ENCODE results near the gene TCF4.

The TCF4 gene

DNA sequence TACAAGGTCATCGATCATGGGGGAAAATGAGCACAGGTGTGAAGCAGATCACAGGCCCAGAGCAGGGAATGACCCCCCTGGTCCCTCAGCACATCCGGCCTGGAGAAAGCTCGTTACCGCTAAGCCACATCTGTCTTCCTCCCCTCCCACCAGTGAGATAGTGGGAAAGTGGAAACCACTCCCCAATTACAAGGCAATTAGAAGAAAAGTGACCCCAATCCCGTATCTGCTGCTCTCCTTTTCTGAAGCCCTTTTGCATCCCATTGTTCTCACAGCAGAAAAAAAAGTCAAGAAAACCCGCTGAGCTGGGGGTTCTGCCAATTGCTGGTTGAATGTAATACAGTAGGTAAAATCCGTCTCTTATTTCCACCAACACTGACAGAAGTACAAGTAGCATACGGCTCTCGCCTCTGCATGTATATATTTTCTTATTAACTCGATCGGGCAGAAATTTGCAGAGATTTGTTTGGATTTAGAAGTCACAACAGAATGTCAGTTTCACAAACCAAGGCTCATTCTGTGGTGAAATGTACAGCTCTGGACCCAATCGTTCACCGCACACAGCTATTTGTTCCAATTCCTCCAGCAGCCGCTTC lies 287.0 kb downstream of the TCF4 start:
- Histone ChIP-seq H3K4me2 (ENCODE audit: low read depth, low read length, poor library complexity, severe bottlenecking) (no peak overlapping the region), H3K9me2 (replicated peaks; ENCODE audit: low read depth, low read length) (no peaks in the 10 kb centered on the region), H2AFZ (ENCODE audit: low read length) (no peak overlapping the region), H3K9me3 (ENCODE audit: insufficient read depth, low read depth, low read length) (no peaks in the 10 kb centered on the region), H3K27me3 (ENCODE audit: insufficient read depth, low read length, poor library complexity, severe bottlenecking) (no peaks in the 10 kb centered on the region), H3K36me3 (ENCODE audit: insufficient read depth, low read length) (no peaks in the 10 kb centered on the region), H3K9ac (ENCODE audit: low read depth, low read length, poor library complexity, severe bottlenecking) (no peak overlapping the region), H3K4me3 (ENCODE audit: low read length, poor library complexity, severe bottlenecking) (no peak overlapping the region), H4K20me1 (ENCODE audit: insufficient read depth, low read length, poor library complexity, severe bottlenecking) (no peaks in the 10 kb centered on the region), H3K4me1 (ENCODE audit: insufficient read depth, low read length, poor library complexity, severe bottlenecking) (peaks cover 3% of the 10 kb centered on the region), H3F3A (ENCODE audit: low read depth) (no peaks in the 10 kb centered on the region), H3K79me2 (ENCODE audit: insufficient read depth, low read length) (no peaks in the 10 kb centered on the region)
- no peak for TF ChIP-seq EZH2phosphoT487 (IDR thresholded peaks at IDR 0.05; ENCODE audit: borderline replicate concordance)
- TF ChIP-seq, protein P1, sequence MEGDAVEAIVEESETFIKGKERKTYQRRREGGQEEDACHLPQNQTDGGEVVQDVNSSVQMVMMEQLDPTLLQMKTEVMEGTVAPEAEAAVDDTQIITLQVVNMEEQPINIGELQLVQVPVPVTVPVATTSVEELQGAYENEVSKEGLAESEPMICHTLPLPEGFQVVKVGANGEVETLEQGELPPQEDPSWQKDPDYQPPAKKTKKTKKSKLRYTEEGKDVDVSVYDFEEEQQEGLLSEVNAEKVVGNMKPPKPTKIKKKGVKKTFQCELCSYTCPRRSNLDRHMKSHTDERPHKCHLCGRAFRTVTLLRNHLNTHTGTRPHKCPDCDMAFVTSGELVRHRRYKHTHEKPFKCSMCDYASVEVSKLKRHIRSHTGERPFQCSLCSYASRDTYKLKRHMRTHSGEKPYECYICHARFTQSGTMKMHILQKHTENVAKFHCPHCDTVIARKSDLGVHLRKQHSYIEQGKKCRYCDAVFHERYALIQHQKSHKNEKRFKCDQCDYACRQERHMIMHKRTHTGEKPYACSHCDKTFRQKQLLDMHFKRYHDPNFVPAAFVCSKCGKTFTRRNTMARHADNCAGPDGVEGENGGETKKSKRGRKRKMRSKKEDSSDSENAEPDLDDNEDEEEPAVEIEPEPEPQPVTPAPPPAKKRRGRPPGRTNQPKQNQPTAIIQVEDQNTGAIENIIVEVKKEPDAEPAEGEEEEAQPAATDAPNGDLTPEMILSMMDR (conservative IDR thresholded peaks at IDR 0.05; ENCODE audit: low read length), result no peak

DNA sequence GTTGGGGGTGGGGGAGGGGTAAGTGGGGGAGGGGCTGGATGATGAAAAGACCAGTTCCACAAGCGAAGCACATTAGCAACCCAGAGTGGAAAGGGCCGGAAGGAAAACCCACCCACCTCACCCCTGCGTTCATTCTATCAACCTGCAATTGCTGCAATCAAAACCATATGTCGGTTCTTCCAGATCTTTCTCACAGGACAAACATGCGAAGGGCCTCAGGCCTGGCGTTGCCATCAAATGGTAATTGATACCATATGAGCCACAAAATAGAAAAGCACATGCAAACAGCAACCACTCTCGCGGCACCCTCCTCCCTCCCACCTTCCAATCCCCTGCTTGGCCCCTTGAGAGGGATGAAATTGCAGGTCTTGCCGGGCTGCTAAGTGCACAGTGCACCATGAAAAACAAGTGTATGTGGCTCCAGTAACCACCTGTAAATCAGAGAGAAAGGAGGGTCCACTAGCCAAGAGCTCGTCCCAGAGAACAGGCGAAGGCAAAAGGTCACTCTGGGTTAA lies 287.5 kb downstream of the TCF4 start:
- Histone ChIP-seq H3F3A (ENCODE audit: low read depth) (no peaks in the 10 kb centered on the region), H3K9me2 (replicated peaks; ENCODE audit: low read depth, low read length) (no peaks in the 10 kb centered on the region), H3K27me3 (ENCODE audit: insufficient read depth, low read length, poor library complexity, severe bottlenecking) (no peaks in the 10 kb centered on the region), H2AFZ (ENCODE audit: low read length) (no peak overlapping the region), H3K4me2 (ENCODE audit: low read depth, low read length, poor library complexity, severe bottlenecking) (no peak overlapping the region), H3K9ac (ENCODE audit: low read depth, low read length, poor library complexity, severe bottlenecking) (no peak overlapping the region), H3K36me3 (ENCODE audit: insufficient read depth, low read length) (no peaks in the 10 kb centered on the region), H3K4me1 (ENCODE audit: insufficient read depth, low read length, poor library complexity, severe bottlenecking) (peaks cover 3% of the 10 kb centered on the region), H3K9me3 (ENCODE audit: insufficient read depth, low read depth, low read length) (no peaks in the 10 kb centered on the region), H3K79me2 (ENCODE audit: insufficient read depth, low read length) (no peaks in the 10 kb centered on the region), H3K4me3 (ENCODE audit: low read length, poor library complexity, severe bottlenecking) (no peak overlapping the region), H4K20me1 (ENCODE audit: insufficient read depth, low read length, poor library complexity, severe bottlenecking) (no peaks in the 10 kb centered on the region)
- no peak for TF ChIP-seq EZH2phosphoT487 (IDR thresholded peaks at IDR 0.05; ENCODE audit: borderline replicate concordance)
- TF ChIP-seq, protein P1 (conservative IDR thresholded peaks at IDR 0.05; ENCODE audit: low read length), result no peak

DNA sequence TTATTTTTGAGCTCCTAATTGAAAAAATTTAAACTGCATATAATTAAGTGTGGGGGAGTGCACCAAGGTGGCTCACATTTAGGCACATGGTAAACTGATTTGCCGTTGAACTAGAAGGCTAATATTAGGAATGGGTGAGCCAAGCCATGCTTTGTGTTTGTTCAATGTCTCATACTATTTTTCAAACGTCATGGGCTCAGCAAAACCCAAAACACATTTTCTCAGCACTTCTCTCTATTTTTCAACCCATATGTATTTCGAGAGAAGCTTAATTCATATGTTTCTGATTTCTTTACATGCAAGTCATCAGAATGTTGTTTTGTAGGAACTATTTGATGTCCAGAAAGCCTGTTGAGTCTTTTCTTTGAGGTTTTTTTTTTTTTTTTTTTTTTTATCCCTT lies 291.2 kb downstream of the TCF4 start:
- Histone ChIP-seq H3K79me2 (ENCODE audit: insufficient read depth, low read length) (no peaks in the 10 kb centered on the region), H3K4me2 (ENCODE audit: low read depth, low read length, poor library complexity, severe bottlenecking) (no peak overlapping the region), H3K36me3 (ENCODE audit: insufficient read depth, low read length) (no peaks in the 10 kb centered on the region), H2AFZ (ENCODE audit: low read length) (no peak overlapping the region), H3K9ac (ENCODE audit: low read depth, low read length, poor library complexity, severe bottlenecking) (no peak overlapping the region), H3K4me1 (ENCODE audit: insufficient read depth, low read length, poor library complexity, severe bottlenecking) (no peaks in the 10 kb centered on the region), H3K9me3 (ENCODE audit: insufficient read depth, low read depth, low read length) (no peaks in the 10 kb centered on the region), H4K20me1 (ENCODE audit: insufficient read depth, low read length, poor library complexity, severe bottlenecking) (no peaks in the 10 kb centered on the region), H3F3A (ENCODE audit: low read depth) (no peaks in the 10 kb centered on the region), H3K27me3 (ENCODE audit: insufficient read depth, low read length, poor library complexity, severe bottlenecking) (no peaks in the 10 kb centered on the region), H3K9me2 (replicated peaks; ENCODE audit: low read depth, low read length) (no peaks in the 10 kb centered on the region), H3K4me3 (ENCODE audit: low read length, poor library complexity, severe bottlenecking) (no peak overlapping the region)
- TF ChIP-seq, protein P1 (conservative IDR thresholded peaks at IDR 0.05; ENCODE audit: low read length), result no peak
- no peak for TF ChIP-seq EZH2phosphoT487 (IDR thresholded peaks at IDR 0.05; ENCODE audit: borderline replicate concordance)

Measured in Loucy (cell line).